HEK293 (cell line): ENCODE results near the gene COX19.

ENCODE experiments used
- CTCF ChIA-PET: fragments of 350-600 bp; formaldehyde crosslinking; extraction: SDS; loops from one replicate; lab custom pipeline; 2021; ENCODE audit warnings: antibody characterized with exemption; lab: Yijun Ruan, JAX
- POLR2A ChIA-PET: fragments of 300-600 bp; formaldehyde crosslinking; extraction: SDS; loops from one replicate; lab custom pipeline; 2020; ENCODE audit warnings: antibody characterized with exemption, inconsistent platforms; lab: Yijun Ruan, JAX
- H3K27ac ChIP-seq: fragments of 200-500 bp; sonication (Bioruptor generic); 2 replicates; pipeline ENCODE4 v1.5.1; 2014; ENCODE audit warnings: low read depth, low read length, control low read depth, inconsistent platforms; ENCODE audit errors: extremely low read depth
- H3K36me3 ChIP-seq, 2 experiments: fragments of 200-500 bp in 1 of 2; sonication (Bioruptor generic) in 1 of 2; 1 replicate in 1 of 2; 2 replicates in 1 of 2; pipeline ENCODE4 v1.5.1; 2014 to 2017; ENCODE audit warnings: inconsistent platforms in 2 of 2, low read length in 2 of 2; ENCODE audit not compliant: control insufficient read depth in 2 of 2, insufficient read depth in 1 of 2
- H3K4me1 ChIP-seq: fragments of 200-500 bp; sonication (Bioruptor generic); 2 replicates; pipeline ENCODE4 v1.5.1; 2014; ENCODE audit warnings: mild to moderate bottlenecking, low read length, inconsistent platforms; ENCODE audit not compliant: control insufficient read depth, insufficient read depth
- H3K4me3 ChIP-seq: 2 replicates; pipeline ENCODE4 v1.5.1; 2011; ENCODE audit warnings: low read depth, mild to moderate bottlenecking, control low read depth, low read length, moderate library complexity
- H3K9me3 ChIP-seq: fragments of 200-500 bp; sonication (Bioruptor generic); 2 replicates; pipeline ENCODE4 v1.5.1; 2014; ENCODE audit warnings: low read depth, low read length, inconsistent platforms; ENCODE audit not compliant: control insufficient read depth, insufficient read depth
- BCL11B ChIP-seq: fragments of 450-650 bp; formaldehyde crosslinking; IDR thresholded peaks from 2 replicates; pipeline ENCODE4 v1.5.1; 2016; ENCODE audit warnings: low read depth, missing biosample characterization, missing genetic modification characterization
- PBX3 ChIP-seq: sonication (generic); formaldehyde crosslinking; IDR thresholded peaks from 2 replicates; pipeline ENCODE4 v1.8.1; 2022; ENCODE audit warnings: mild to moderate bottlenecking, moderate library complexity, missing genetic modification reagents
- TRIM28 ChIP-seq: IDR thresholded peaks from 2 replicates; pipeline ENCODE4 v1.6.1; 2011; ENCODE audit warnings: low read length, control low read depth, borderline replicate concordance
- ZBTB17 ChIP-seq: fragments of 450-650 bp; formaldehyde crosslinking; IDR thresholded peaks from 2 replicates; pipeline ENCODE4 v1.5.1; 2016; ENCODE audit warnings: missing biosample characterization, missing genetic modification characterization
- ZBTB20 ChIP-seq: fragments of 450-650 bp; formaldehyde crosslinking; IDR thresholded peaks from 2 replicates; pipeline ENCODE4 v1.5.1; 2016; ENCODE audit warnings: missing biosample characterization, missing genetic modification characterization
- ZBTB26 ChIP-seq: fragments of 450-650 bp; formaldehyde crosslinking; optimal IDR thresholded peaks from 2 replicates; pipeline ENCODE3; 2016; ENCODE audit warnings: missing biosample characterization, mild to moderate bottlenecking, missing genetic modification characterization
- ZBTB6 ChIP-seq: fragments of 450-650 bp; formaldehyde crosslinking; IDR thresholded peaks from 2 replicates; pipeline ENCODE4 v1.5.1; 2017; ENCODE audit warnings: missing biosample characterization, missing genetic modification characterization
- ZBTB8A ChIP-seq: fragments of 450-650 bp; formaldehyde crosslinking; IDR thresholded peaks from 2 replicates; pipeline ENCODE4 v1.5.1; 2016; ENCODE audit warnings: missing biosample characterization, missing genetic modification characterization
- ZFP3 ChIP-seq: fragments of 450-650 bp; formaldehyde crosslinking; IDR thresholded peaks from 2 replicates; pipeline ENCODE4 v1.5.1; 2016; ENCODE audit warnings: low read depth, missing biosample characterization, missing genetic modification characterization
- ZFP69B ChIP-seq: fragments of 450-650 bp; formaldehyde crosslinking; IDR thresholded peaks from 2 replicates; pipeline ENCODE4 v1.5.1; 2016; ENCODE audit warnings: missing biosample characterization, missing genetic modification characterization
- ZNF121 ChIP-seq: fragments of 450-650 bp; formaldehyde crosslinking; IDR thresholded peaks from 2 replicates; pipeline ENCODE4 v1.5.1; 2016; ENCODE audit warnings: missing biosample characterization, missing genetic modification characterization
- ZNF324 ChIP-seq: fragments of 450-650 bp; formaldehyde crosslinking; IDR thresholded peaks from 2 replicates; pipeline ENCODE4 v1.5.1; 2016; ENCODE audit warnings: missing biosample characterization, missing genetic modification characterization
- ZNF335 ChIP-seq: fragments of 450-650 bp; formaldehyde crosslinking; conservative IDR thresholded peaks from 2 replicates; pipeline ENCODE4 v1.5.1; 2016; ENCODE audit warnings: missing biosample characterization, missing genetic modification characterization
- ZNF354C ChIP-seq: fragments of 450-650 bp; formaldehyde crosslinking; IDR thresholded peaks from 2 replicates; pipeline ENCODE4 v1.5.1; 2016; ENCODE audit warnings: missing biosample characterization, missing genetic modification characterization, low read depth, borderline replicate concordance
- ZNF426 ChIP-seq: fragments of 450-650 bp; formaldehyde crosslinking; IDR thresholded peaks from 2 replicates; pipeline ENCODE4 v1.5.1; 2017; ENCODE audit warnings: missing biosample characterization, missing genetic modification characterization, mild to moderate bottlenecking, inconsistent platforms, moderate library complexity
- ZNF560 ChIP-seq: fragments of 450-650 bp; formaldehyde crosslinking; IDR thresholded peaks from 2 replicates; pipeline ENCODE4 v1.5.1; 2017; ENCODE audit warnings: missing biosample characterization, missing genetic modification characterization, borderline replicate concordance
- ZNF692 ChIP-seq: fragments of 450-650 bp; formaldehyde crosslinking; IDR thresholded peaks from 2 replicates; pipeline ENCODE4 v1.5.1; 2016; ENCODE audit warnings: missing biosample characterization, missing genetic modification characterization

COX19 gene

DNA sequence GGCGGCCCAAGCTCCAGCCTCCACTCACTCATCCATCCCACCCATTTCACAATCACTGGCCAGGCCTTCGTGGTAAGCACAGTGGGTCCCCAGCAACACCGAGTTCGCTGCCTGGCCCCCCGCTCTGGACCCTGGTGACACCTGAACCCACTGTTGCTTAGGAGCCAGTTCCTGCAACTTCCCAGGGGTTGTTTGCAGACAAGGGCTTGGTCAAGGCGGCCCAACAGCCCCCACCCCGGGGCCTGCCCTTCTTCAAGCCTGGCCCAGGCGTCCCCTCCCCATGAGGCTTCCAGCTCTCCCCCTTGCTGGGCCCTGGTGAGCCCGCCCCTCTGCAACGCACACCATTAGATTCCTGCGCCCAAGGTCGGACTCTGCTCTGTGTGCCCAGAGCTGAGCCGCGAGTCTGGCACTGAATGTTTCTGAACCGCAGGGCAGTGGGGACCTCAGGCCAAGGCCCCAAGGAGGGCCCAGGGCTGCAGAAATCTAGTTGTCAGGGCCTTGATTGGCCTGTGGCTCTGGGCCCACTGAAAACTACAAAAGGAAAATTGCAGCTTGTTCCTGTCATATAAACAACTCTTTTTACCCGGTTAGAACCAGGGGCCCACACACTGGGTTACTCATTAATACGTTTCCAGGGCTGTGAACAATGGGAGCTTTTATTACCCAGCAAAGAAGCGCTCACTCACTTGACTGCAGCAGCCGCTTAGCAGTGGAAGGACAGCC is 2.1 kb upstream of the COX19 start:
- peaks cover 9 to 10% of the 10 kb centered on the region in 2 experiments for H3K36me3 ChIP-seq
- ChIA-PET CTCF (interaction anchor here (1.4 to 1.8 kb wide), 2 partner anchors 15 to 88 kb away, joined by 6 to 9 read pairs; no protein-coding TSS in a partner anchor), POLR2A (no interaction called here)
- H3K4me3 ChIP-seq = no peak overlapping the region
- 0 out of 2 replicates have a peak overlapping the region, but pooled peaks have one; percentile 31 for H3K27ac ChIP-seq
- no peaks in the 10 kb centered on the region for H3K4me1 ChIP-seq
- TF ChIP-seq ZNF692 = no peak
- TF ChIP-seq ZNF324 = no peak
- peak; percentile 83 for TF ChIP-seq ZNF335 (tag by site-specific recombination)
- TF ChIP-seq ZBTB20 = peak; percentile 37; the same call in 1 of the 2 replicates
- TF ChIP-seq ZNF354C = no peak
- no peak for TF ChIP-seq BCL11B (tag by site-specific recombination)
- no peak for TF ChIP-seq TRIM28
- TF ChIP-seq ZFP3 (tag by site-specific recombination) = no peak
- 0 out of 2 replicates have a peak, but pooled peaks have one; percentile 12 for TF ChIP-seq ZBTB8A (tag by site-specific recombination)
- no peak for TF ChIP-seq ZBTB26
- TF ChIP-seq ZFP69B (tag by site-specific recombination) = peak; percentile 40; the same call in 1 of the 2 replicates
- no peak for TF ChIP-seq ZBTB17 (tag by site-specific recombination)
- TF ChIP-seq PBX3 (CRISPR knock-in tag) = no peak
- no peaks in the 10 kb centered on the region for H3K9me3 ChIP-seq

DNA sequence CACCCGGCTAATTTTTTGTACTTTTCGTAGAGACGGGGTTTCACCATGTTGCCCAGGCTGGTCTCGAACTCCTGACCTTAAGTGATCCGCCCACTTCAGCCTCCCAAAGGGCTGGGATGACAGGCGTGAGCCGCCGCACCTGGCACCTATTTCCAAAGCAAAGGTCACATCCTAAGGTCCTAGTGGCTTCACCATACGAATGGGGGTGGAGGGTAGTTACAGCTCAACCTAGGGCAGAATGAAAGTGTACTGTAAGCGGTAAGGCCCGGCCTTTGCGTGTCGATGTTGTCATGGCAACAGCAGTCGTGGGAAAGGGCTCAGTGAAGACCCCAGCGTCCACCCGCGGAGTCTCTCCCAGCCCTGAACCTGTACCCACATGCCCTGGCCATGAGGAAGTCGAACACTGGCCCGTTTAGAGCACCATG is 1.6 kb upstream of the COX19 start:
- Histone ChIP-seq H3K9me3 (no peaks in the 10 kb centered on the region), H3K4me3 (no peak overlapping the region), H3K4me1 (no peaks in the 10 kb centered on the region), H3K36me3 (peaks cover 10 to 15% of the 10 kb centered on the region in 2 experiments), H3K27ac (0 out of 2 replicates have a peak overlapping the region, but pooled peaks have one; percentile 31)
- ChIA-PET POLR2A (no interaction called here), CTCF (interaction anchor here (1.4 kb wide), 1 partner anchor 16 kb away, joined by 6 read pairs; no protein-coding TSS in a partner anchor)
- TF ChIP-seq ZBTB6 (tag by site-specific recombination) (no peak), ZNF335 (tag by site-specific recombination) (no peak), ZNF121 (no peak), ZNF426 (tag by site-specific recombination) (no peak), ZNF560 (tag by site-specific recombination) (no peak)
